ENCODE results near the gene GABRA6. TPM values are rescaled to one million over a fixed set of nuclear protein-coding genes. Genes with fewer than 3 reads are reported as not detected.
"Not testable (repeated sequence)": the region's sequence is repeated elsewhere in the genome, so short reads cannot be mapped to it uniquely, and the experiment has no call there.

The GABRA6 gene
- total RNA-seq = not detected

- Mint-ChIP-seq H3K36me3 (ENCODE audit: low read depth) (no peaks in the 10 kb centered on the region), H3K27me3 (ENCODE audit: low read depth) (no peaks in the 10 kb centered on the region), H3K4me3 (no peak within 1 kb of the TSS), H3K27ac (no peak within 1 kb of the TSS), H3K9me3 (ENCODE audit: insufficient read depth) (peaks cover 8% of the 10 kb centered on the region), H3K4me1 (ENCODE audit: low read depth) (no peaks in the 10 kb centered on the region)
- ChIA-PET CTCF (no interaction called here), POLR2A (no interaction called here)
- ATAC-seq (no peak), DNase-seq (no peak)
These were observed at the start of gene GABRA6 for GRCh38 chr5:161685461-161685860. GABRA6 (plus strand) TSS chr5:161685721; CDS start chr5:161685990, 269 bp downstream.

- Mint-ChIP-seq H3K27ac (no peak overlapping the region), H3K4me3 (no peak overlapping the region), H3K9me3 (ENCODE audit: insufficient read depth) (peaks cover 4% of the 10 kb centered on the region), H3K4me1 (ENCODE audit: low read depth) (no peaks in the 10 kb centered on the region), H3K36me3 (ENCODE audit: low read depth) (no peaks in the 10 kb centered on the region), H3K27me3 (ENCODE audit: low read depth) (no peaks in the 10 kb centered on the region)
- CTCF ChIA-PET = no interaction called here
- ATAC-seq (no peak), DNase-seq (no peak)
- POLR2A ChIA-PET = no interaction called here
These were observed 47.9 kb upstream of the GABRA6 start for GRCh38 chr5:161637591-161637990.

DNA sequence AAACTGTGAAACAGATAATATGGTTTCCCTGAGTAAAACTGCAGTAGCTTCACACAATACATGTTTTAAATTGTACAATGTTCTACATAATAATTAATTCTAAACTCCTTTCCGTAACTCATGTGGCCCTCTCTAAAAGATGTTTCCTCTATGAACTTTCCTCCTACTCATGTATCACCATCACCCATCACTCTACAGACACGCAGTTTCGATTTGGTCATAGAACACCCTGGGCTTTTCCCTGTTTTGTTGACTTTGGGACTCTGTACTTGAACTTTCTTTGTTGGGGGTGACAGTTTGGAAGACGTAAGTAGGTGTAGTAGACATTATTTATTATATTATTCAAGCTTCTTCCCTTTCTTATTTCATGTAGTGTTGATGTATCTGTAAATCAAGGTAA is 44.1 kb upstream of the GABRA6 start:
- Mint-ChIP-seq H3K27me3 (ENCODE audit: low read depth) (no peaks in the 10 kb centered on the region), H3K4me3 (no peak overlapping the region), H3K36me3 (ENCODE audit: low read depth) (no peaks in the 10 kb centered on the region), H3K9me3 (ENCODE audit: insufficient read depth) (no peaks in the 10 kb centered on the region), H3K4me1 (ENCODE audit: low read depth) (no peaks in the 10 kb centered on the region), H3K27ac (no peak overlapping the region)
- ChIA-PET POLR2A (no interaction called here), CTCF (no interaction called here)
- DNase-seq (no peak), ATAC-seq (no peak)

DNA sequence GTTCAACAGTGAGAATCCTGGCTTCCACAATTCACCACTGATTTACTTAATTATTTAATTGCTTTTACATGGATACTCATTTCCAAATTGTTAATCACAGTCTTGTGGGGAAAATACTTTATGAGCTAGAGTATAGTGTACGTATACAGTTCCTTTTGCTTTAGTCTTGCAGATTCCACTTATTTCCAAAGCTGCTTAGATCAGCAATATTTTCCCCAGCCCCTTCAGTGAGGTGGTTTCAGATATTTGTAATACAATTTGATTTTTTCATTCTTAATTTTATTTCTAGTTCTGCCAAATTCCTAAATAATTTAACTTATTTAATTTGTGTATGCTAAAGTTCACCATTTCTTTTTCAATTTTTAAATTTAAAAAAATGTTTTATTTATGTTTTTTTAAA is 40.3 kb upstream of the GABRA6 start:
- no peaks in the 10 kb centered on the region for H3K27me3 Mint-ChIP-seq (ENCODE audit: low read depth)
- peaks cover 5% of the 10 kb centered on the region for H3K9me3 Mint-ChIP-seq (ENCODE audit: insufficient read depth)
- H3K27ac Mint-ChIP-seq = no peak overlapping the region
- no peaks in the 10 kb centered on the region for H3K4me1 Mint-ChIP-seq (ENCODE audit: low read depth)
- POLR2A ChIA-PET = no interaction called here
- H3K36me3 Mint-ChIP-seq (ENCODE audit: low read depth) = no peaks in the 10 kb centered on the region
- ATAC-seq = no peak
- CTCF ChIA-PET = no interaction called here
- H3K4me3 Mint-ChIP-seq = no peak overlapping the region
- DNase-seq = no peak

GRCh38 chr5:161651926-161652325 is 33.6 kb upstream of the GABRA6 start:
- H3K4me1 Mint-ChIP-seq (ENCODE audit: low read depth); DNase-seq; H3K4me3 Mint-ChIP-seq; H3K27ac Mint-ChIP-seq; ATAC-seq; H3K27me3 Mint-ChIP-seq (ENCODE audit: low read depth); H3K36me3 Mint-ChIP-seq (ENCODE audit: low read depth); POLR2A ChIA-PET; CTCF ChIA-PET: not testable (repeated sequence)
- peaks cover 11% of the 10 kb centered on the region for H3K9me3 Mint-ChIP-seq (ENCODE audit: insufficient read depth)

- no peaks in the 10 kb centered on the region for H3K36me3 Mint-ChIP-seq (ENCODE audit: low read depth)
- no peaks in the 10 kb centered on the region for H3K27me3 Mint-ChIP-seq (ENCODE audit: low read depth)
- DNase-seq = no peak
- CTCF ChIA-PET = no interaction called here
- H3K4me1 Mint-ChIP-seq (ENCODE audit: low read depth) = no peaks in the 10 kb centered on the region
- POLR2A ChIA-PET = no interaction called here
- peaks cover 6% of the 10 kb centered on the region for H3K9me3 Mint-ChIP-seq (ENCODE audit: insufficient read depth)
- no peak overlapping the region for H3K4me3 Mint-ChIP-seq
- H3K27ac Mint-ChIP-seq = no peak overlapping the region
- ATAC-seq = no peak
These were observed 24.7 kb upstream of the GABRA6 start for GRCh38 chr5:161660806-161661205.

GRCh38 chr5:161663431-161663830 is 22.1 kb upstream of the GABRA6 start:
- ChIA-PET POLR2A (no interaction called here), CTCF (no interaction called here)
- Mint-ChIP-seq H3K27ac (no peak overlapping the region), H3K4me1 (ENCODE audit: low read depth) (no peaks in the 10 kb centered on the region), H3K9me3 (ENCODE audit: insufficient read depth) (peaks cover 10% of the 10 kb centered on the region), H3K4me3 (no peak overlapping the region), H3K27me3 (ENCODE audit: low read depth) (no peaks in the 10 kb centered on the region), H3K36me3 (ENCODE audit: low read depth) (no peaks in the 10 kb centered on the region)
- no peak for DNase-seq
- no peak for ATAC-seq

DNA sequence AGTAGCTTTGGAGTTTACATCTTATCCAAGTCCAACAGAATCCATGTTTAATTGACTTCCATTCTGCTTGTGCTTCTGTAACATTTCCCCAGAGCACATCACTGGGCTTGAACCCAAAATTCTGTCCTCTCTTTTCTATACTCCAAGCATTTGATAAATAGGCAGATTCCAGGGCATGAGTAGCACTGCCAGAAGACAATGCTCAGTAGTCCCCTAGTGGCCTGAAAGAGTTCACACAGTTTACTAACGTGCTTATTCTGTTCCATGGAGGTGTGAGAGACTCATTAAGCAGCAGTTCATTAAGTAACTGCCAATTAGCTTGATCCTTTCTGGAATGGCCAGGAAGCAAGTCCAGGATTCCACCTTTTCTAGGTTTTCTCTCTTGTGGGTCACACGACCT is 9.4 kb upstream of the GABRA6 start:
- no peak overlapping the region for H3K4me3 Mint-ChIP-seq
- no peak overlapping the region for H3K27ac Mint-ChIP-seq
- no peaks in the 10 kb centered on the region for H3K27me3 Mint-ChIP-seq (ENCODE audit: low read depth)
- ChIA-PET CTCF (no interaction called here), POLR2A (no interaction called here)
- H3K4me1 Mint-ChIP-seq (ENCODE audit: low read depth) = no peaks in the 10 kb centered on the region
- DNase-seq (no peak), ATAC-seq (no peak)
- no peaks in the 10 kb centered on the region for H3K9me3 Mint-ChIP-seq (ENCODE audit: insufficient read depth)
- H3K36me3 Mint-ChIP-seq (ENCODE audit: low read depth) = no peaks in the 10 kb centered on the region

DNA sequence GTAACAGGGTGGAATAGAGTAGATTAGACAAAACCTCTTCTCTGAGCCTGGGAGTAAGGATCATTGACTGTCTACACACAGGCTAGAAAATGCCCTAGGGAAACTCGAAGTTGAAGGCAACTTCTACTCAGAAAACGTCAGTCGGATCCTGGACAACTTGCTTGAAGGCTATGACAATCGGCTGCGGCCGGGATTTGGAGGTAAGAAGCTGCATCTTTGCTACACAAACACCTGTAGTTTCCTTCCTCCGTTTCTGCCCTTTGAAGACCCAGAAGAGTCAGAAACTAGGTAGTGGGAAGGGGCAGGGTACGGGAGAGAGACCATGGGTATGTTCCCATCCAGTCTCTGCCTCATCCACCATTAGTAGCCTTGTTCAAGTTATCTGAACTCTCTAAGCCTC is 628 bp downstream of the GABRA6 start:
- H3K4me3 Mint-ChIP-seq = no peak overlapping the region
- DNase-seq (no peak), ATAC-seq (no peak)
- CTCF ChIA-PET = no interaction called here
- peaks cover 8% of the 10 kb centered on the region for H3K9me3 Mint-ChIP-seq (ENCODE audit: insufficient read depth)
- H3K36me3 Mint-ChIP-seq (ENCODE audit: low read depth) = no peaks in the 10 kb centered on the region
- no peak overlapping the region for H3K27ac Mint-ChIP-seq
- no peaks in the 10 kb centered on the region for H3K27me3 Mint-ChIP-seq (ENCODE audit: low read depth)
- POLR2A ChIA-PET = no interaction called here
- H3K4me1 Mint-ChIP-seq (ENCODE audit: low read depth) = no peaks in the 10 kb centered on the region

- peaks cover 8% of the 10 kb centered on the region for H3K9me3 Mint-ChIP-seq (ENCODE audit: insufficient read depth)
- H3K27ac Mint-ChIP-seq = no peak overlapping the region
- H3K4me1 Mint-ChIP-seq (ENCODE audit: low read depth) = no peaks in the 10 kb centered on the region
- CTCF ChIA-PET = no interaction called here
- H3K4me3 Mint-ChIP-seq = no peak overlapping the region
- H3K36me3 Mint-ChIP-seq (ENCODE audit: low read depth) = no peaks in the 10 kb centered on the region
- no peaks in the 10 kb centered on the region for H3K27me3 Mint-ChIP-seq (ENCODE audit: low read depth)
- POLR2A ChIA-PET = no interaction called here
- DNase-seq = no peak
- ATAC-seq = no peak
These were observed 1.4 kb downstream of the GABRA6 start for GRCh38 chr5:161686881-161687280.

- POLR2A ChIA-PET = no interaction called here
- H3K27me3 Mint-ChIP-seq (ENCODE audit: low read depth) = no peaks in the 10 kb centered on the region
- peaks cover 8% of the 10 kb centered on the region for H3K9me3 Mint-ChIP-seq (ENCODE audit: insufficient read depth)
- H3K27ac Mint-ChIP-seq = no peak overlapping the region
- no peaks in the 10 kb centered on the region for H3K4me1 Mint-ChIP-seq (ENCODE audit: low read depth)
- ATAC-seq (no peak), DNase-seq (no peak)
- no peak overlapping the region for H3K4me3 Mint-ChIP-seq
- CTCF ChIA-PET = no interaction called here
- H3K36me3 Mint-ChIP-seq (ENCODE audit: low read depth) = no peaks in the 10 kb centered on the region
These were observed 1.8 kb downstream of the GABRA6 start for GRCh38 chr5:161687316-161687715.

DNA sequence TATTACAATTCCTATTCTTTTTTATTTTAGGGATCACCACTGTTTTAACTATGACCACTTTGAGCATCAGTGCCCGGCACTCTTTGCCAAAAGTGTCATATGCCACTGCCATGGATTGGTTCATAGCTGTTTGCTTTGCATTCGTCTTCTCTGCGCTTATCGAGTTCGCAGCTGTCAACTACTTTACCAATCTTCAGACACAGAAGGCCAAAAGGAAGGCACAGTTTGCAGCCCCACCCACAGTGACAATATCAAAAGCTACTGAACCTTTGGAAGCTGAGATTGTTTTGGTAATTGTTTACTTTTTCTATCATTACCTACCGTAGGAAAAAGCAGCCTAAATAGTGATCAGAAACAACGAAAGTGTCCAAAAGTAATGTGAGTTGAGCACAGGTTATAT is 6.4 kb downstream of the GABRA6 start:
- Mint-ChIP-seq H3K4me3 (no peak overlapping the region), H3K9me3 (ENCODE audit: insufficient read depth) (no peaks in the 10 kb centered on the region), H3K36me3 (ENCODE audit: low read depth) (no peaks in the 10 kb centered on the region), H3K27ac (no peak overlapping the region), H3K4me1 (ENCODE audit: low read depth) (no peaks in the 10 kb centered on the region), H3K27me3 (ENCODE audit: low read depth) (no peaks in the 10 kb centered on the region)
- DNase-seq (no peak), ATAC-seq (no peak)
- POLR2A ChIA-PET = no interaction called here
- CTCF ChIA-PET = no interaction called here

DNA sequence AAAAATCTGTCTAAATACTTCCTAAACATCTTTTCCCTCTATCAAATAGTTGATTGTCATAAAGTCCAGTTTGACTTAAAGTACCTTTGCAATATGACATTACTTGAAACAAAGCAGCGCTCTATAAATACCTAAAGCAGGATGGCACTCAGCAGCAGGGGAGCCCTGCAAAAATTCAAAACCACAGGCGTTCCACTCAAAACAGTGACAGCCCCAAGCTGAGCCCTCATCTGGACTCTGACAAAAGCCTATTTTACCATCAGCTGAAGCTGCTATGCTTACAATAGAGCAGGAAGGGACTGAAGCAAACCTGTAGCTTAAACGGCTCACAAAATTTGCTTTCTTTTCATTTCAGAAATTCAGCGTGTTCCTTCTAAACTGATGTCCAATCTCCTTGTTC is 11.5 kb downstream of the GABRA6 start:
- Mint-ChIP-seq H3K4me1 (ENCODE audit: low read depth) (no peaks in the 10 kb centered on the region), H3K27me3 (ENCODE audit: low read depth) (no peaks in the 10 kb centered on the region), H3K36me3 (ENCODE audit: low read depth) (no peaks in the 10 kb centered on the region), H3K9me3 (ENCODE audit: insufficient read depth) (no peaks in the 10 kb centered on the region), H3K27ac (no peak overlapping the region), H3K4me3 (no peak overlapping the region)
- DNase-seq (no peak), ATAC-seq (no peak)
- ChIA-PET POLR2A (no interaction called here), CTCF (no interaction called here)

DNA sequence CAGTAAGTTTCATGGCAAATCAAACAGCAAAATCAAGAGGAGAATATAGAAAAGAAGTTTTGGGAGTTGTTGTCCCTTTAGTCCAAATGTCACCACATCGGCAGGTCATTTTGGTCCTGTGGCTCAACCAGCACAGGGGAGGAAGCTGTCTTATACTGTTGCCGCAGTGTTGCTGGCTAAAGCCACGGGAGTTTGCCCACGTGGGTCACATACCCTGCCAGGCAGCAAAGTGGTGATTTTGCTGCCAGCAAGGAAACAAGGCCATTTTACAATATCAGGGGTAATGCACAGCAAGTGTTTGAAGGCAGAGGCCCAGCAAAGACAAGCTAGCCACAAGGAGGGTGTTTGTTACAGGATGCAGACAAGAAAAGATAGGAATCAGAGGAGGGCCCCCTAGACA is 14.5 kb downstream of the GABRA6 start:
- H3K27me3 Mint-ChIP-seq (ENCODE audit: low read depth) = no peaks in the 10 kb centered on the region
- CTCF ChIA-PET = no interaction called here

More for the DNA sequence above, 14.5 kb downstream of the GABRA6 start:
- Mint-ChIP-seq H3K4me3 (no peak overlapping the region), H3K9me3 (ENCODE audit: insufficient read depth) (no peaks in the 10 kb centered on the region), H3K4me1 (ENCODE audit: low read depth) (no peaks in the 10 kb centered on the region), H3K27ac (no peak overlapping the region), H3K36me3 (ENCODE audit: low read depth) (no peaks in the 10 kb centered on the region)
- ATAC-seq (no peak), DNase-seq (no peak)
- POLR2A ChIA-PET = no interaction called here
